Esophagus squamous epithelium (tissue), 5 donors: ENCODE results near the gene NEK4. TPM values are rescaled to one million over a fixed set of nuclear protein-coding genes. Genes with fewer than 3 reads are reported as not detected.
A peak's percentile ranks its signal among the peaks of the same experiment; 100 is the strongest.
"Not testable (repeated sequence)": the region's sequence is repeated elsewhere in the genome, so short reads cannot be mapped to it uniquely, and the experiment has no call there.

ENCODE experiments used
- DNase-seq: peaks from one replicate; lab custom pipeline; 2025; lab: John Stamatoyannopoulos, UW
- H3K27ac ChIP-seq, 4 donors: fragments of 200-600 bp; sonication (generic); one replicate each; pipeline ENCODE4 v1.5.1; 2016 to 2019; ENCODE audit warnings: mild to moderate bottlenecking in 1 of 4
- H3K27me3 ChIP-seq, 4 donors: fragments of 200-600 bp; sonication (generic); 1 replicate in 3 of 4; 2 replicates in 1 of 4; pipeline versions ENCODE4 v1.5.1 to v1.6.0; 2017 to 2021; ENCODE audit warnings: antibody characterized with exemption in 1 of 4
- H3K36me3 ChIP-seq, 3 donors: fragments of 200-600 bp; sonication (generic); one replicate each; pipeline ENCODE4 v1.5.1; 2016 to 2019
- H3K4me1 ChIP-seq, 3 donors: fragments of 200-600 bp; sonication (generic); one replicate each; pipeline ENCODE4 v1.5.1; 2017 to 2019
- H3K4me3 ChIP-seq, 4 donors: fragments of 200-600 bp; sonication (generic); 1 replicate in 3 of 4; 2 replicates in 1 of 4; pipeline ENCODE4 v1.5.1; 2016 to 2019; ENCODE audit warnings: mild to moderate bottlenecking in 2 of 4, moderate library complexity in 1 of 4
- H3K9me3 ChIP-seq, 3 donors: fragments of 200-600 bp; sonication (generic); one replicate each; pipeline ENCODE4 v1.5.1; 2016 to 2019
- POLR2A ChIP-seq, 4 donors: fragments of 450-650 bp; IDR thresholded peaks; one replicate each; pipeline ENCODE4 v1.6.1; 2017; ENCODE audit warnings: antibody characterized with exemption in 4 of 4, mild to moderate bottlenecking in 4 of 4, moderate library complexity in 3 of 4
- WGBS, 2 donors: methylation state at CpG; one replicate each; pipeline ENCODE4 v1.1.5; 2018; 5-methylcytosine and 5-hydroxymethylcytosine counted together
- intact Hi-C: fragments of 100-400 bp; cut with DNase I; formaldehyde crosslinking; loops from one replicate; pipeline ENCODE4 v1.15.0; 2022
- total RNA-seq, 4 donors: library from RNA; depleted of rRNA; stranded (reverse); fragments of >200 nt; gene quantifications; one replicate each; pipeline ENCODE4 v1.1.0, GENCODE V29; 2016
- TF ChIP-seq, protein P1 (sequence below), 6 experiments: fragments of 450-650 bp in 4 of 6; fragments of 200-600 bp in 2 of 6; sonication (generic) in 2 of 6; IDR thresholded peaks; one replicate each; pipeline ENCODE4 v1.5.1; 2016 to 2019; ENCODE audit warnings: antibody characterized with exemption in 6 of 6, mild to moderate bottlenecking in 4 of 6, moderate library complexity in 4 of 6
- donor health status: DM: yes; HTN: yes; CAD: no.

Gene NEK4
- total RNA-seq, 4 donors from 2014 or later = 8.0 to 16.6 (median 14.6) TPM

- Histone ChIP-seq H3K27ac (peak overlapping the region in 3 of 4 donors; percentile 2 to 61 (median 30)), H3K4me1 (peaks cover 6 to 52% (median 29%) of the 10 kb centered on the region in 3 donors), H3K4me3 (no peak overlapping the region), H3K36me3 (peaks cover 18 to 40% (median 22%) of the 10 kb centered on the region in 3 donors), H3K27me3 (no peaks in the 10 kb centered on the region), H3K9me3 (no peaks in the 10 kb centered on the region)
- intact Hi-C loops = loop anchor here (10.0 kb wide), 1 partner anchor 147 kb away; the partner anchor contains the start of genes NT5DC2 and UQCC5
- no peak for TF ChIP-seq POLR2A (IDR thresholded peaks at IDR 0.05)
- TF ChIP-seq, protein P1, sequence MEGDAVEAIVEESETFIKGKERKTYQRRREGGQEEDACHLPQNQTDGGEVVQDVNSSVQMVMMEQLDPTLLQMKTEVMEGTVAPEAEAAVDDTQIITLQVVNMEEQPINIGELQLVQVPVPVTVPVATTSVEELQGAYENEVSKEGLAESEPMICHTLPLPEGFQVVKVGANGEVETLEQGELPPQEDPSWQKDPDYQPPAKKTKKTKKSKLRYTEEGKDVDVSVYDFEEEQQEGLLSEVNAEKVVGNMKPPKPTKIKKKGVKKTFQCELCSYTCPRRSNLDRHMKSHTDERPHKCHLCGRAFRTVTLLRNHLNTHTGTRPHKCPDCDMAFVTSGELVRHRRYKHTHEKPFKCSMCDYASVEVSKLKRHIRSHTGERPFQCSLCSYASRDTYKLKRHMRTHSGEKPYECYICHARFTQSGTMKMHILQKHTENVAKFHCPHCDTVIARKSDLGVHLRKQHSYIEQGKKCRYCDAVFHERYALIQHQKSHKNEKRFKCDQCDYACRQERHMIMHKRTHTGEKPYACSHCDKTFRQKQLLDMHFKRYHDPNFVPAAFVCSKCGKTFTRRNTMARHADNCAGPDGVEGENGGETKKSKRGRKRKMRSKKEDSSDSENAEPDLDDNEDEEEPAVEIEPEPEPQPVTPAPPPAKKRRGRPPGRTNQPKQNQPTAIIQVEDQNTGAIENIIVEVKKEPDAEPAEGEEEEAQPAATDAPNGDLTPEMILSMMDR (IDR thresholded peaks at IDR 0.05) = no peak
- DNase-seq = no peak
Observed at GRCh38 chr3:52682016-52682415, 88.7 kb downstream of the NEK4 start.

DNA sequence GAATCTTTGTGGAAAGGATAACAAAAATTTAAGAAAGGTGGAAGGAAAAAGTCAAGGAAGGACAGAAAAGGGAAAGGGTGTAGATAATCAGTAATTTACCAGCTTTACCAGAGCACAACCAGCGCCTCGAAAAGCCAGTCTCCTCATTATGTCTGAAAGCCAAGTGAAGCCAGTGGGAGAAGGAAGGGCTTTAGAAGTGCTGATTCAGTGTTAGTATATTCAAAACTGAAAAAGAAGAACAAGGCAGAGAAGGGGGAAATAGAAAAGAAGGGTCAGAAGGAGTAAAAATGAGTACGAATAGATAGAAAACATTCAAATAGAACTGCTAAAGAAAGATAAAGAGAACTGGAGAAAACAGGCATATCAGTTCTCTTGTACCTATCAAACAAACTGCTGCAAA, 89.1 kb downstream of the NEK4 start:
- peak overlapping the region in 3 of 4 donors; percentile 2 to 61 (median 30) for H3K27ac ChIP-seq
- intact Hi-C loops = loop anchor here (10.0 kb wide), 1 partner anchor 147 kb away; the partner anchor contains the start of genes NT5DC2 and UQCC5

GRCh38 chr3:52679811-52680210, 90.9 kb downstream of the NEK4 start:
- WGBS, 2 donors = 38 to 52% methylated on average over 1 of the region's 1 CpG
- TF ChIP-seq, protein P1 (IDR thresholded peaks at IDR 0.05) = no peak
- no peak for TF ChIP-seq POLR2A (IDR thresholded peaks at IDR 0.05)
- Histone ChIP-seq H3K27me3 (no peaks in the 10 kb centered on the region), H3K9me3 (no peaks in the 10 kb centered on the region), H3K4me1 (peaks cover 0 to 42% (median 22%) of the 10 kb centered on the region in 3 donors), H3K27ac (no peak overlapping the region), H3K36me3 (peaks cover 22 to 59% (median 25%) of the 10 kb centered on the region in 3 donors), H3K4me3 (no peak overlapping the region)
- DNase-seq = no peak
- intact Hi-C loops = loop anchor here (10.0 kb wide), 1 partner anchor 145 kb away; the partner anchor contains the start of genes NT5DC2 and UQCC5

More for the DNA sequence above, 89.1 kb downstream of the NEK4 start:
- H3K4me3 ChIP-seq = no peak overlapping the region
- 52 to 74% methylated on average over 3 of the region's 3 CpGs for WGBS, 2 donors
- peaks cover 20 to 44% (median 22%) of the 10 kb centered on the region in 3 donors for H3K36me3 ChIP-seq
- DNase-seq = no peak
- TF ChIP-seq, protein P1 (IDR thresholded peaks at IDR 0.05) = no peak
- H3K27me3 ChIP-seq = no peaks in the 10 kb centered on the region
- no peaks in the 10 kb centered on the region for H3K9me3 ChIP-seq
- H3K4me1 ChIP-seq = peaks cover 2 to 48% (median 25%) of the 10 kb centered on the region in 3 donors

GRCh38 chr3:52679199-52679538, 91.6 kb downstream of the NEK4 start:
- no peak overlapping the region for H3K4me3 ChIP-seq
- WGBS, 2 donors = 83 to 87% methylated on average over 3 of the region's 3 CpGs
- no peaks in the 10 kb centered on the region for H3K9me3 ChIP-seq
- peaks cover 0 to 35% (median 16%) of the 10 kb centered on the region in 3 donors for H3K4me1 ChIP-seq
- intact Hi-C loops = no loop called here
- no peak overlapping the region for H3K27ac ChIP-seq
- TF ChIP-seq, protein P1 (IDR thresholded peaks at IDR 0.05) = no peak
- no peak for TF ChIP-seq POLR2A (IDR thresholded peaks at IDR 0.05)
- no peak for DNase-seq
- no peaks in the 10 kb centered on the region for H3K27me3 ChIP-seq
- peaks cover 22 to 65% (median 25%) of the 10 kb centered on the region in 3 donors for H3K36me3 ChIP-seq

DNA sequence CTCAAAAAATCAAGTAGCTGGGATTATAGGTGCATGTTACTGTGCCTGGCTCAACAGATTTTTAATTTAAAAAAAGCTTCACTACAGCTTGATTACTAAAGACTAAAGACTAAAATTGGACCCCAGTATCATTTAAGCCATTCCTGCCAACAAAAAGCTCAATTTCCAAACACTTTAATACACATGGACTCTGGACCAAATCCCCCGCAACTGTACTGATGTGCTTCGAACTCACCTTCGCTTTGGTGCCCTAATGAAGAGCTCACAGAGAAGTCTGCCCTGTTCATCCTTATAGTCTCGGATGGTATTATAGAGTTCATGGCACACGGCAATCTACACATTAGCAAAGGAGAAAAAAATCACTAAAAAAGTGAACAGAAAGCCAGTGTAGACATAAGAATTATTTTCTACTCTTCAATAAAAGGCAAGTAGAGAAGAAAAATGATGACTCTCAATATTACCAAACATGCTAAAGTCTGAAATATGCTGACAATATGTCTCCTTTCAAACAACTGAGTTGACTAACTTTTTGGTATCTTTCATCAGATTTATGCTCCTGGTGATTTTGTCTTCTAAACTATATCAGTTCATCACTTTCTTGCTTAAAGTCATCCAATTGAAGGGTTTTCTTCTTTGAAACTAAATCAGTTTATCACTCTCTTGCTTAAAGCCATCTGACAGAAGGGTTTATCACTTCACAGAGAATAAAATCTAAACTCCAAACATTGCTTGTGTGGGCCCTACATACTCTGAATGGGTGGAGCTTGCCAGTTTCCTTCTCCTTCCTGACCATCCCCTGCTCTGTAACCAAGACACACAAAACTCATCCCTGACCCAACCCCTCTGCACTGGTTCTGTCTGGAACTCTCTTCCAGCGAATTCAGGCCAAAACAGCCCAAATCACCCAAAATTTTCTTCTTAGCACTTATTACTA, 92.2 kb downstream of the NEK4 start:
- WGBS, 2 donors = 91 to 98% methylated on average over 6 of the region's 6 CpGs
- no peak for DNase-seq
- no peak overlapping the region for H3K4me3 ChIP-seq
- intact Hi-C loops = no loop called here
- no peaks in the 10 kb centered on the region for H3K9me3 ChIP-seq
- no peaks in the 10 kb centered on the region for H3K27me3 ChIP-seq
- peaks cover 0 to 29% (median 14%) of the 10 kb centered on the region in 3 donors for H3K4me1 ChIP-seq
- TF ChIP-seq, protein P1 (IDR thresholded peaks at IDR 0.05) = no peak
- TF ChIP-seq POLR2A (IDR thresholded peaks at IDR 0.05) = no peak
- no peak overlapping the region for H3K27ac ChIP-seq
- H3K36me3 ChIP-seq = peaks cover 22 to 72% (median 25%) of the 10 kb centered on the region in 3 donors

DNA sequence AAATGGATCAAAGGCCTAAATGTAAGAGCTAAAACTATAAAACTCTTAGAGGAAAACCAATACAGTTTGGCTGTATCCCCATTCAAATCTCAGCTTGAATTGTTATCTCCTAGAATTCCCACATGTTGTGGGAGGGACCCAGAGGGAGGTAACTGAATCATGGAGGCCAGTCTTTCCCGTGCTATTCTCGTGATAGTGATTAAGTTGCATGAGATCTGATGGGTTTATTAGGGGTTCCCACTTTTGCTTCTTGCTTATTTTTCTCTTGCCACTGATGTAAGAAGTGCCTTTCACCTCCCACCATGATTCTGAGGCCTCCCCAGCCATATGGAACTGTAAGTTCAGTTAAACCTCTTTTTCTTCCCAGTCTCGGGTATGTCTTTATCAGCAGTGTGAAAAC, 94.5 kb downstream of the NEK4 start:
- intact Hi-C loops, DNase-seq, H3K9me3 ChIP-seq, H3K27ac ChIP-seq, H3K27me3 ChIP-seq, H3K4me3 ChIP-seq: not testable (repeated sequence)
- Histone ChIP-seq H3K36me3 (peaks cover 22 to 93% (median 25%) of the 10 kb centered on the region in 3 donors), H3K4me1 (peaks cover 0 to 15% (median 3%) of the 10 kb centered on the region in 3 donors)
- WGBS, 2 donors = 53 to 87% methylated on average over 3 of the region's 3 CpGs
